Tibial nerve (tissue), 3 donors: Measurements from ENCODE around the gene CCDC92.

ENCODE experiments used
- CTCF ChIP-seq, 5 experiments: fragments of 200-600 bp in 3 of 5; fragments of 450-650 bp in 2 of 5; sonication (generic) in 3 of 5; IDR thresholded peaks; one replicate each; pipeline ENCODE4 v1.5.1; 2016 to 2019; ENCODE audit warnings: antibody characterized with exemption in 5 of 5, mild to moderate bottlenecking in 3 of 5, moderate library complexity in 2 of 5
- POLR2A ChIP-seq, 2 donors: fragments of 450-650 bp; IDR thresholded peaks; one replicate each; pipeline ENCODE4 v1.6.1; 2017; ENCODE audit warnings: antibody characterized with exemption in 2 of 2, mild to moderate bottlenecking in 2 of 2, moderate library complexity in 2 of 2

GRCh38 chr12:124004233-124004875, 31.7 kb upstream of the CCDC92 start:
- TF ChIP-seq POLR2A (IDR thresholded peaks at IDR 0.05) (no peak), CTCF (IDR thresholded peaks at IDR 0.05) (no peak)
